Hepatocyte (in vitro differentiated cells): ENCODE results near the gene PDE4D. TPM values are rescaled to one million over a fixed set of nuclear protein-coding genes. Genes with fewer than 3 reads are reported as not detected.

Experiments
- DNase-seq: peaks from one replicate; pipeline ENCODE4 v3.0.0-alpha.2; 2016; ENCODE audit warnings: low spot score
- H2AFZ ChIP-seq: fragments of 200-600 bp; sonication (generic); 2 replicates; pipeline ENCODE4 v1.6.0; 2016; ENCODE audit warnings: antibody characterized with exemption, mild to moderate bottlenecking
- H3K27ac ChIP-seq: fragments of 200-600 bp; sonication (generic); 2 replicates; pipeline ENCODE4 v1.5.1; 2016; ENCODE audit warnings: mild to moderate bottlenecking
- H3K27me3 ChIP-seq: fragments of 200-600 bp; sonication (generic); 2 replicates; pipeline ENCODE4 v1.6.1; 2016
- H3K36me3 ChIP-seq: fragments of 200-600 bp; sonication (generic); replicated peaks from 2 replicates; pipeline ENCODE4 v1.5.1; 2016; ENCODE audit warnings: low read depth; ENCODE audit not compliant: insufficient read depth
- H3K4me1 ChIP-seq: fragments of 200-600 bp; sonication (generic); 2 replicates; pipeline ENCODE4 v1.5.1; 2016; ENCODE audit warnings: mild to moderate bottlenecking, moderate library complexity; ENCODE audit not compliant: insufficient read depth
- H3K4me2 ChIP-seq: fragments of 200-600 bp; sonication (generic); 2 replicates; pipeline ENCODE4 v1.6.0; 2016
- H3K4me3 ChIP-seq: fragments of 200-600 bp; sonication (generic); 2 replicates; pipeline ENCODE4 v1.5.1; 2016; ENCODE audit warnings: mild to moderate bottlenecking
- H3K79me2 ChIP-seq: fragments of 200-600 bp; sonication (generic); 2 replicates; pipeline ENCODE4 v1.6.0; 2017; ENCODE audit warnings: mild to moderate bottlenecking
- H3K9me2 ChIP-seq: fragments of 200-600 bp; sonication (generic); replicated peaks from 2 replicates; pipeline ENCODE4 v1.6.0; 2017; ENCODE audit warnings: mild to moderate bottlenecking; ENCODE audit not compliant: insufficient read depth
- H3K9me3 ChIP-seq: fragments of 200-600 bp; sonication (generic); 2 replicates; pipeline ENCODE4 v1.5.1; 2016; ENCODE audit warnings: low read depth, mild to moderate bottlenecking
- H4K20me1 ChIP-seq: fragments of 200-600 bp; sonication (generic); 2 replicates; pipeline ENCODE4 v1.6.0; 2016; ENCODE audit warnings: mild to moderate bottlenecking; ENCODE audit not compliant: insufficient read depth, poor library complexity, severe bottlenecking
- EZH2 ChIP-seq: fragments of 200-600 bp; sonication (generic); IDR thresholded peaks from 2 replicates; pipeline ENCODE4 v1.6.1; 2016; ENCODE audit warnings: antibody characterized with exemption, mild to moderate bottlenecking, borderline replicate concordance
- EZH2phosphoT487 ChIP-seq: fragments of 200-600 bp; sonication (generic); IDR thresholded peaks from one replicate; pipeline ENCODE4 v1.6.1; 2018; ENCODE audit warnings: antibody characterized with exemption, mild to moderate bottlenecking, low read depth, moderate library complexity; ENCODE audit not compliant: unreplicated experiment, severe bottlenecking
- WGBS: methylation state at CpG from one replicate; pipeline ENCODE4 v1.1.6; 2016; ENCODE audit warnings: low lambda C conversion rate; ENCODE audit errors: missing lambda C conversion rate; 5-methylcytosine and 5-hydroxymethylcytosine counted together
- polyA plus RNA-seq: library from polyadenylated mRNA; unstranded; fragments of >200 nt; fragmentation: Nextera tagmentation; extraction: Ambion mirVana; gene quantifications from 2 replicates; pipeline ENCODE4 v1.2.1, GENCODE V29; 2016
- total RNA-seq: library from RNA; depleted of rRNA; stranded (reverse); fragments of >200 nt; gene quantifications from 2 replicates; pipeline ENCODE4 v1.2.3, GENCODE V29; 2014
- TF ChIP-seq, protein P1 (sequence below): fragments of 200-600 bp; sonication (generic); IDR thresholded peaks from 2 replicates; pipeline ENCODE4 v1.5.1; 2016; ENCODE audit warnings: antibody characterized with exemption, mild to moderate bottlenecking; ENCODE audit not compliant: poor library complexity

Gene PDE4D
- total and polyA plus RNA-seq, 2 experiments from 2014 or later: 14.5 to 45.2 TPM

DNA sequence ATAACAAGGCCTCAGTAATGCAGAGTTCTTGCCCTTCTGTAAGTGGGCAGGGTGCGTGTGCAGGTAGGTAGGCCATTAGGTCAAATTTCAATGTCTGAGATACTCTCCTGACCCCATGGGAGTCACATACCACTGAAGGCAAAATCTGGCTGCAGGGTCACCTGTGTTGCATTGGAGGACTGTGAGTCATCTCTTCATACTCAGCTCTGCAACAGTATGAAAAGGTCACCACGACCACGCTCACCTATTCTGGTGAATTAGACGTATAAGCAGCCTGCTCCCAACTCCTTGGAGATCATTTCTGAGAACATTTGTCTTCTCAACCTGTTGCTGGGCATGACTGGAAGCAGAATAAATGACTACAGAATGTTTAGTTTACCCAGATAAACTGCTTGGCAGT is 599.8 kb downstream of the PDE4D start:
- H3K27ac ChIP-seq: no peak overlapping the region

DNA sequence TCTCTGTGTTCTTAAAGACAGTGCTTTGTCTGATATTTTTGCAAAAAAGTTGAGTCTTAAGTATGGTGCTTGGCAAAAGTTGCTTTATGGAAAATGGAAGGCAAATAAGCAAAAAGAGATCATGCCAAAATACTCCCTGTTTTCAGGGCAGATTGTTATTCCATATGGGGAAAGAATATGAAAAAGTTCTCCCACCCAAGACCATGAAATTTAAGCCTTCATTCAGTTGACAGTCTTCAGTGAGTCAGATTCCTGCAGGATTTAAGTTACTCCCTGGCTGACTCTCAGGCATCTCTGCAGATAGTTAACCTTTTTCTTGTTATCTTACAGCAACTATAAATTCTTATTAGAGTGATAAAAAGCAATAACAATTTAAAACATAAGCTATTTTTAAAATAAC is 601.6 kb downstream of the PDE4D start:
- Histone ChIP-seq H3K79me2 (peaks cover 3% of the 10 kb centered on the region), H3K4me1 (peaks cover 5% of the 10 kb centered on the region), H4K20me1 (no peaks in the 10 kb centered on the region), H3K27me3 (no peaks in the 10 kb centered on the region), H3K9me2 (no peaks in the 10 kb centered on the region), H3K4me3 (no peak overlapping the region), H3K4me2 (no peak overlapping the region), H2AFZ (no peak overlapping the region), H3K27ac (no peak overlapping the region), H3K36me3 (no peaks in the 10 kb centered on the region), H3K9me3 (no peaks in the 10 kb centered on the region)
- TF ChIP-seq EZH2: no peak
- TF ChIP-seq EZH2phosphoT487: no peak
- TF ChIP-seq, protein P1, sequence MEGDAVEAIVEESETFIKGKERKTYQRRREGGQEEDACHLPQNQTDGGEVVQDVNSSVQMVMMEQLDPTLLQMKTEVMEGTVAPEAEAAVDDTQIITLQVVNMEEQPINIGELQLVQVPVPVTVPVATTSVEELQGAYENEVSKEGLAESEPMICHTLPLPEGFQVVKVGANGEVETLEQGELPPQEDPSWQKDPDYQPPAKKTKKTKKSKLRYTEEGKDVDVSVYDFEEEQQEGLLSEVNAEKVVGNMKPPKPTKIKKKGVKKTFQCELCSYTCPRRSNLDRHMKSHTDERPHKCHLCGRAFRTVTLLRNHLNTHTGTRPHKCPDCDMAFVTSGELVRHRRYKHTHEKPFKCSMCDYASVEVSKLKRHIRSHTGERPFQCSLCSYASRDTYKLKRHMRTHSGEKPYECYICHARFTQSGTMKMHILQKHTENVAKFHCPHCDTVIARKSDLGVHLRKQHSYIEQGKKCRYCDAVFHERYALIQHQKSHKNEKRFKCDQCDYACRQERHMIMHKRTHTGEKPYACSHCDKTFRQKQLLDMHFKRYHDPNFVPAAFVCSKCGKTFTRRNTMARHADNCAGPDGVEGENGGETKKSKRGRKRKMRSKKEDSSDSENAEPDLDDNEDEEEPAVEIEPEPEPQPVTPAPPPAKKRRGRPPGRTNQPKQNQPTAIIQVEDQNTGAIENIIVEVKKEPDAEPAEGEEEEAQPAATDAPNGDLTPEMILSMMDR: no peak
- no peak for DNase-seq

More for the DNA sequence above, 599.8 kb downstream of the PDE4D start:
- no peaks in the 10 kb centered on the region for H3K9me3 ChIP-seq
- 87% methylated on average over 4 of the region's 4 CpGs for WGBS
- H3K36me3 ChIP-seq: no peaks in the 10 kb centered on the region
- no peak for TF ChIP-seq EZH2
- no peak for TF ChIP-seq EZH2phosphoT487
- TF ChIP-seq, protein P1: no peak
- H3K4me1 ChIP-seq: peaks cover 5% of the 10 kb centered on the region
- no peak overlapping the region for H3K4me3 ChIP-seq
- H3K79me2 ChIP-seq: peaks cover 3% of the 10 kb centered on the region
- H4K20me1 ChIP-seq: no peaks in the 10 kb centered on the region
- H3K27me3 ChIP-seq: no peaks in the 10 kb centered on the region
- no peak overlapping the region for H3K4me2 ChIP-seq
- no peak for DNase-seq
- no peak overlapping the region for H2AFZ ChIP-seq
- no peaks in the 10 kb centered on the region for H3K9me2 ChIP-seq

DNA sequence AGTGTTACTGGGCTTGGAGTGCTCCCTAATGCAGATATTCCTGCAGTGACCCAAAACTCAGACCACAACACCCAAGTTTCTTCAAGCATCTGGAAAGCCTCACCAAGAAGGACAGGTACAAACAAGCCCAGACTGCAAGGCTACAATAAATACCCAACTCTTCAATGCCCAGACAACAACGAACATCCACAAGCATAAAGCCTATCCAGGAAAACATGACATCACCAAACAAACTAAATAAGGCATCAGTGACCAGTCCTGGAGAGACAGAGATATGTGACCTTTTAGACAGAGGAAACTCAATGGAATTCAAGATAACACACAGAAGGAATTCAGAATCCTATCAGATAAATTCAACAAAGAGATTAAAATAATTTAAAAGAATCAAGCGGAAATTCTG is 605.6 kb downstream of the PDE4D start:
- H4K20me1 ChIP-seq: no peaks in the 10 kb centered on the region
- WGBS: 58% methylated on average over 2 of the region's 2 CpGs
- H2AFZ ChIP-seq: no peak overlapping the region
- peaks cover 3% of the 10 kb centered on the region for H3K79me2 ChIP-seq
- H3K27me3 ChIP-seq: no peaks in the 10 kb centered on the region
- H3K4me3 ChIP-seq: no peak overlapping the region
- H3K27ac ChIP-seq: no peak overlapping the region
- H3K9me3 ChIP-seq: no peaks in the 10 kb centered on the region
- TF ChIP-seq EZH2phosphoT487 (no peak), EZH2 (no peak)
- TF ChIP-seq, protein P1: no peak
- no peaks in the 10 kb centered on the region for H3K4me1 ChIP-seq
- no peak overlapping the region for H3K4me2 ChIP-seq
- no peak for DNase-seq
- no peaks in the 10 kb centered on the region for H3K36me3 ChIP-seq
- H3K9me2 ChIP-seq: no peaks in the 10 kb centered on the region

DNA sequence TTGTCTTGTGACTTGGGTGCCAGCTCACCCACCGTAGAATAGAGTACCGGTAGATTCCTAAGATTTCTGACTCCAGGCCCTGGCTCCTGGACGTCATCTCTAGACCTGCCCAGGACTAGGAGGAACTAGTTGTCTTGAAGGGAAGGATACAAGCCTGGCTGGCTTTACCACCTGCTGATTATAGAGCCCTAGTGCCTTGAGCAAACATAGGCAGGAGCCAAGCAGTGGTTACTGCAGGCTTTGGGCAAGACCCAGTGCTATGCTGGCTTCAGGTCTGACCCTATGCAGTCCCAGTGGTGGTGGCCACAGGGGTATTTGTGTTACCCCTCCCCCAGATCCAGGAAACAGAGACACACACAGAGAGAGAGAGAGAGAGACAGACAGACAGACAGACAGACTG is 606.2 kb downstream of the PDE4D start:
- H3K36me3 ChIP-seq: no peaks in the 10 kb centered on the region
- no peak overlapping the region for H2AFZ ChIP-seq
- H4K20me1 ChIP-seq: no peaks in the 10 kb centered on the region
- no peaks in the 10 kb centered on the region for H3K9me3 ChIP-seq
- no peaks in the 10 kb centered on the region for H3K27me3 ChIP-seq
- no peak overlapping the region for H3K4me2 ChIP-seq
- no peaks in the 10 kb centered on the region for H3K9me2 ChIP-seq
- no peak for DNase-seq
- H3K79me2 ChIP-seq: peaks cover 3% of the 10 kb centered on the region
- H3K27ac ChIP-seq: no peak overlapping the region
- no peak overlapping the region for H3K4me3 ChIP-seq
- H3K4me1 ChIP-seq: no peaks in the 10 kb centered on the region
- 88% methylated on average over 3 of the region's 3 CpGs for WGBS
- TF ChIP-seq EZH2phosphoT487 (no peak), EZH2 (no peak)
- TF ChIP-seq, protein P1: no peak
